ENCODE data around the gene TMTC2.

The TMTC2 gene

GRCh38 chr12:82958966-82959365 is 272.3 kb downstream of the TMTC2 start:
- no peak for DNase-seq

- no peak for DNase-seq
Observed at GRCh38 chr12:82959821-82960220, 273.1 kb downstream of the TMTC2 start.

GRCh38 chr12:82961835-82962234 is 275.1 kb downstream of the TMTC2 start:
- no peak for DNase-seq

GRCh38 chr12:82963956-82964355 is 277.2 kb downstream of the TMTC2 start:
- no peak for DNase-seq

- no peak for DNase-seq
Observed at GRCh38 chr12:82964446-82964845, 277.7 kb downstream of the TMTC2 start.

- DNase-seq = no peak
Observed at GRCh38 chr12:82966001-82966559, 279.4 kb downstream of the TMTC2 start.

GRCh38 chr12:82968631-82969367 is 282.1 kb downstream of the TMTC2 start:
- DNase-seq = no peak

GRCh38 chr12:82970614-82971013 is 283.9 kb downstream of the TMTC2 start:
- DNase-seq = no peak

- DNase-seq = no peak
Observed at GRCh38 chr12:82971584-82971983, 284.9 kb downstream of the TMTC2 start.

- DNase-seq = no peak
Observed at GRCh38 chr12:82972624-82973023, 285.9 kb downstream of the TMTC2 start.

GRCh38 chr12:82973592-82973991 is 286.9 kb downstream of the TMTC2 start:
- DNase-seq = no peak

- no peak for DNase-seq
Observed at GRCh38 chr12:82981150-82981549, 294.4 kb downstream of the TMTC2 start.

GRCh38 chr12:82994117-82994516 is 307.4 kb downstream of the TMTC2 start:
- DNase-seq = no peak

GRCh38 chr12:82996168-82996812 is 309.6 kb downstream of the TMTC2 start:
- no peak for DNase-seq

GRCh38 chr12:82998509-82998908 is 311.8 kb downstream of the TMTC2 start:
- no peak for DNase-seq

- DNase-seq = no peak
Observed at GRCh38 chr12:83003026-83003425, 316.3 kb downstream of the TMTC2 start.

GRCh38 chr12:83005534-83006197 is 319.0 kb downstream of the TMTC2 start:
- no peak for DNase-seq

- DNase-seq = no peak
Observed at GRCh38 chr12:83008703-83009102, 322.0 kb downstream of the TMTC2 start.

- DNase-seq = no peak
Observed at GRCh38 chr12:83010169-83010804, 323.6 kb downstream of the TMTC2 start.

GRCh38 chr12:83015390-83016217 is 328.9 kb downstream of the TMTC2 start:
- DNase-seq = no peak

GRCh38 chr12:83016218-83016835 is 329.6 kb downstream of the TMTC2 start:
- no peak for DNase-seq

GRCh38 chr12:83016991-83017390 is 330.3 kb downstream of the TMTC2 start:
- no peak for DNase-seq

Measured in stimulated activated CD4-positive, alpha-beta T cell treated with anti-CD3 and anti-CD28 coated beads, Interleukin-2, amount 100 ng/mL, for 24 hours (primary cell).